HG02973 (cell line): ENCODE results near the gene REX1BD.

Experiments
- ATAC-seq: cut with Tn5 transposase; IDR thresholded peaks from one replicate; pipeline ENCODE4 v1.9.1; 2021; ENCODE audit warnings: moderate library complexity; ENCODE audit not compliant: unreplicated experiment

REX1BD gene

GRCh38 chr19:18612772-18613588 is 24.4 kb downstream of the REX1BD start, which contains the start of gene TMEM59L:
TMEM59L (plus strand) TSS chr19:18612870; CDS start chr19:18612959, 89 bp downstream.
- no peak for ATAC-seq

GRCh38 chr19:18613589-18614234 is 25.1 kb downstream of the REX1BD start:
- ATAC-seq, result no peak

- no peak for ATAC-seq
Measured at GRCh38 chr19:18616023-18616422, 27.4 kb downstream of the REX1BD start.

GRCh38 chr19:18617562-18617961 is 29.0 kb downstream of the REX1BD start:
- no peak for ATAC-seq

- no peak for ATAC-seq
Measured at GRCh38 chr19:18618236-18618635, 29.6 kb downstream of the REX1BD start.

GRCh38 chr19:18620311-18620710 is 31.7 kb downstream of the REX1BD start:
- no peak for ATAC-seq

GRCh38 chr19:18620902-18621301 is 32.3 kb downstream of the REX1BD start:
- no peak for ATAC-seq

GRCh38 chr19:18626906-18627305 is 38.3 kb downstream of the REX1BD start:
- no peak for ATAC-seq

GRCh38 chr19:18629166-18630088 is 40.8 kb downstream of the REX1BD start:
- ATAC-seq, result no peak

- no peak for ATAC-seq
Measured at GRCh38 chr19:18633321-18633720, 44.7 kb downstream of the REX1BD start.

- ATAC-seq, result no peak
Measured at GRCh38 chr19:18634612-18635297, 46.2 kb downstream of the REX1BD start.

GRCh38 chr19:18635831-18636182 is 47.2 kb downstream of the REX1BD start:
- ATAC-seq, result no peak

GRCh38 chr19:18636183-18636968 is 47.8 kb downstream of the REX1BD start:
- peak; percentile 75 for ATAC-seq

- ATAC-seq, result no peak
Measured at GRCh38 chr19:18636969-18637629, 48.5 kb downstream of the REX1BD start, which contains the start of gene KLHL26. KLHL26 (plus strand) TSS chr19:18637028; CDS start chr19:18637055, 27 bp downstream.

- no peak for ATAC-seq
Measured at GRCh38 chr19:18637673-18638630, 49.4 kb downstream of the REX1BD start.

- no peak for ATAC-seq
Measured at GRCh38 chr19:18639706-18640243, 51.2 kb downstream of the REX1BD start.
